ENCODE results near the gene LRP1. TPM values are rescaled to one million over a fixed set of nuclear protein-coding genes. Genes with fewer than 3 reads are reported as not detected.

The LRP1 gene
- total and polyA plus RNA-seq, 2 experiments from 2014 or later = 47.8 to 76.8 TPM

DNA sequence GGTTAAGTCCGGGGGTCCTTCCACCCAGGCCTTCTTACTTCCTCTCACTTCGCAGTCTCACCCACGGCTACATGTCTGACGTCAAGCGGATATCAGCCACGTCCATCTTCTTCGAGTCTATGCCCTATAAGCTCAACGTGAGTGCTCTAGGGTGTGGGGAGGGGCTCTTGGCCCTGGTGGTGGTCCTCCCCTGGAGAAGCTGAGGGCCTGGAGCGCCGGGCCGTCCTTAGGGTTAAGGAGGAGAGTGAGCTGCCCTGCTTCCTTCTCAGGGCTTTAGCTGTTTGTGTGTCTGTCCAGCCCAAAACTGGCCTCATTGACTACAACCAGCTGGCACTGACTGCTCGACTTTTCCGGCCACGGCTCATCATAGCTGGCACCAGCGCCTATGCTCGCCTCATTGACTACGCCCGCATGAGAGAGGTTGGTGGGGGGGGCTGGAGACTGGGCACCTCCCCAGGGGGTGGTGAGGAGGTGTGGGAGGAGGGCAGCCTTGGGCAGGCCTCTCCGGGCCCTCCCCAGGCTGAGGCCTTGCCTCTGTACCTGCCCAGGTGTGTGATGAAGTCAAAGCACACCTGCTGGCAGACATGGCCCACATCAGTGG lies 104.0 kb downstream of the LRP1 start:
- H3K4me2 ChIP-seq = no peak overlapping the region
- WGBS (ENCODE audit: low lambda C conversion rate, missing lambda C conversion rate) = 96% methylated on average over 19 of the region's 19 CpGs

DNA sequence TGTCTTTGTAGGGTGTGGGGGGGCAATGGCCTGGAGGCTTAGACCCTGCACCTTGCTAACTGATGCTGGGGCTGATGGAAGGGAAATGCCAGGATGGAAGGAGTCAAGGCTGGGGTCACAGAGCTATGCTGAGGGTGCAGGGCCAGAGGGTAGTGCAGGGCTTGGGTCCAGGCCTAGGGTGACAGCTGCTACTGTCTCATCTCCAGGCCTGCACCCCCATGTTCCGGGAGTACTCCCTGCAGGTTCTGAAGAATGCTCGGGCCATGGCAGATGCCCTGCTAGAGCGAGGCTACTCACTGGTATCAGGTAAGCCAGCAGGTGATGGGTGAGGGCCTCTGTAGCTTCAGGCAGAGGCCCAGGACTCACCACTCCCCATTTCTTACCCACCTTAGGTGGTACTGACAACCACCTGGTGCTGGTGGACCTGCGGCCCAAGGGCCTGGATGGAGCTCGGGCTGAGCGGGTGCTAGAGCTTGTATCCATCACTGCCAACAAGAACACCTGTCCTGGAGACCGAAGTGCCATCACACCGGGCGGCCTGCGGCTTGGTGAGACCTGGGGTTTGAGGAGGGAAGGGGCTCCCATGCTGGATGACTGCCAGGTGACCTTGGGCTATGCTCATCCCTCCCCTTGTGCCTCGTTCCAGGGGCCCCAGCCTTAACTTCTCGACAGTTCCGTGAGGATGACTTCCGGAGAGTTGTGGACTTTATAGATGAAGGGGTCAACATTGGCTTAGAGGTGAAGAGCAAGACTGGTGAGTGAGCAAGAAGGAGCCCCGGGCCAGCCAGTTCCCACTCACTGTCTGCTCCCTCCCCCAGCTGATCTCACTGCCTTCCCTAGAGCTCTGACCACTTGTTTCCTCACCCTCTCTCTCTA lies 105.3 kb downstream of the LRP1 start:
- H3K4me1 ChIP-seq (ENCODE audit: insufficient read depth) = peaks cover 21% of the 10 kb centered on the region

More for the DNA sequence above, 104.0 kb downstream of the LRP1 start:
- peaks cover 15% of the 10 kb centered on the region for H3K4me1 ChIP-seq (ENCODE audit: insufficient read depth)
- H3K27me3 ChIP-seq = peaks cover 32% of the 10 kb centered on the region
- peaks cover 17% of the 10 kb centered on the region for H3K79me2 ChIP-seq
- H4K20me1 ChIP-seq (ENCODE audit: insufficient read depth, poor library complexity, severe bottlenecking) = peaks cover 5% of the 10 kb centered on the region
- no peaks in the 10 kb centered on the region for H3K9me3 ChIP-seq (ENCODE audit: low read depth)
- H3K9me2 ChIP-seq (replicated peaks; ENCODE audit: insufficient read depth) = no peaks in the 10 kb centered on the region
- H3K27ac ChIP-seq = no peak overlapping the region
- no peaks in the 10 kb centered on the region for H3K36me3 ChIP-seq (replicated peaks; ENCODE audit: insufficient read depth, low read depth)
- no peak for DNase-seq (ENCODE audit: low spot score)
- H2AFZ ChIP-seq = no peak overlapping the region
- H3K4me3 ChIP-seq = no peak overlapping the region
- TF ChIP-seq EZH2 (IDR thresholded peaks at IDR 0.05; ENCODE audit: borderline replicate concordance) = no peak
- no peak for TF ChIP-seq EZH2phosphoT487 (IDR thresholded peaks at IDR 0.05; ENCODE audit: low read depth, severe bottlenecking, unreplicated experiment)
- TF ChIP-seq, protein P1, sequence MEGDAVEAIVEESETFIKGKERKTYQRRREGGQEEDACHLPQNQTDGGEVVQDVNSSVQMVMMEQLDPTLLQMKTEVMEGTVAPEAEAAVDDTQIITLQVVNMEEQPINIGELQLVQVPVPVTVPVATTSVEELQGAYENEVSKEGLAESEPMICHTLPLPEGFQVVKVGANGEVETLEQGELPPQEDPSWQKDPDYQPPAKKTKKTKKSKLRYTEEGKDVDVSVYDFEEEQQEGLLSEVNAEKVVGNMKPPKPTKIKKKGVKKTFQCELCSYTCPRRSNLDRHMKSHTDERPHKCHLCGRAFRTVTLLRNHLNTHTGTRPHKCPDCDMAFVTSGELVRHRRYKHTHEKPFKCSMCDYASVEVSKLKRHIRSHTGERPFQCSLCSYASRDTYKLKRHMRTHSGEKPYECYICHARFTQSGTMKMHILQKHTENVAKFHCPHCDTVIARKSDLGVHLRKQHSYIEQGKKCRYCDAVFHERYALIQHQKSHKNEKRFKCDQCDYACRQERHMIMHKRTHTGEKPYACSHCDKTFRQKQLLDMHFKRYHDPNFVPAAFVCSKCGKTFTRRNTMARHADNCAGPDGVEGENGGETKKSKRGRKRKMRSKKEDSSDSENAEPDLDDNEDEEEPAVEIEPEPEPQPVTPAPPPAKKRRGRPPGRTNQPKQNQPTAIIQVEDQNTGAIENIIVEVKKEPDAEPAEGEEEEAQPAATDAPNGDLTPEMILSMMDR (IDR thresholded peaks at IDR 0.05; ENCODE audit: poor library complexity) = no peak

DNA sequence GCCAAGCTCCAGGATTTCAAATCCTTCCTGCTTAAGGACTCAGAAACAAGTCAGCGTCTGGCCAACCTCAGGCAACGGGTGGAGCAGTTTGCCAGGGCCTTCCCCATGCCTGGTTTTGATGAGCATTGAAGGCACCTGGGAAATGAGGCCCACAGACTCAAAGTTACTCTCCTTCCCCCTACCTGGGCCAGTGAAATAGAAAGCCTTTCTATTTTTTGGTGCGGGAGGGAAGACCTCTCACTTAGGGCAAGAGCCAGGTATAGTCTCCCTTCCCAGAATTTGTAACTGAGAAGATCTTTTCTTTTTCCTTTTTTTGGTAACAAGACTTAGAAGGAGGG lies 105.9 kb downstream of the LRP1 start:
- peaks cover 26% of the 10 kb centered on the region for H3K4me1 ChIP-seq (ENCODE audit: insufficient read depth)

More for the DNA sequence above, 105.3 kb downstream of the LRP1 start:
- Histone ChIP-seq H3K79me2 (peaks cover 17% of the 10 kb centered on the region), H3K4me2 (no peak overlapping the region), H3K9me3 (ENCODE audit: low read depth) (no peaks in the 10 kb centered on the region), H4K20me1 (ENCODE audit: insufficient read depth, poor library complexity, severe bottlenecking) (peaks cover 5% of the 10 kb centered on the region), H3K4me3 (no peak overlapping the region), H3K27ac (no peak overlapping the region), H3K9me2 (replicated peaks; ENCODE audit: insufficient read depth) (no peaks in the 10 kb centered on the region), H3K27me3 (peaks cover 35% of the 10 kb centered on the region), H2AFZ (no peak overlapping the region), H3K36me3 (replicated peaks; ENCODE audit: insufficient read depth, low read depth) (no peaks in the 10 kb centered on the region)
- TF ChIP-seq EZH2phosphoT487 (IDR thresholded peaks at IDR 0.05; ENCODE audit: low read depth, severe bottlenecking, unreplicated experiment) (no peak), EZH2 (IDR thresholded peaks at IDR 0.05; ENCODE audit: borderline replicate concordance) (no peak)
- TF ChIP-seq, protein P1 (IDR thresholded peaks at IDR 0.05; ENCODE audit: poor library complexity) = no peak
- WGBS (ENCODE audit: low lambda C conversion rate, missing lambda C conversion rate) = 92% methylated on average over 15 of the region's 15 CpGs
- no peak for DNase-seq (ENCODE audit: low spot score)

More for the DNA sequence above, 105.9 kb downstream of the LRP1 start:
- DNase-seq (ENCODE audit: low spot score) = no peak
- Histone ChIP-seq H3K4me2 (no peak overlapping the region), H2AFZ (no peak overlapping the region), H3K36me3 (replicated peaks; ENCODE audit: insufficient read depth, low read depth) (no peaks in the 10 kb centered on the region), H3K79me2 (peaks cover 17% of the 10 kb centered on the region), H3K27ac (no peak overlapping the region), H3K4me3 (no peak overlapping the region), H4K20me1 (ENCODE audit: insufficient read depth, poor library complexity, severe bottlenecking) (peaks cover 5% of the 10 kb centered on the region), H3K9me3 (ENCODE audit: low read depth) (no peaks in the 10 kb centered on the region), H3K9me2 (replicated peaks; ENCODE audit: insufficient read depth) (no peaks in the 10 kb centered on the region), H3K27me3 (peaks cover 39% of the 10 kb centered on the region)
- no peak for TF ChIP-seq EZH2phosphoT487 (IDR thresholded peaks at IDR 0.05; ENCODE audit: low read depth, severe bottlenecking, unreplicated experiment)
- TF ChIP-seq, protein P1 (IDR thresholded peaks at IDR 0.05; ENCODE audit: poor library complexity) = no peak
- TF ChIP-seq EZH2 (IDR thresholded peaks at IDR 0.05; ENCODE audit: borderline replicate concordance) = no peak
- WGBS (ENCODE audit: low lambda C conversion rate, missing lambda C conversion rate) = 91% methylated on average over 3 of the region's 3 CpGs
